Fibroblast of lung (primary cell): ENCODE measurements around the gene SAMD11. TPM values are rescaled to one million over a fixed set of nuclear protein-coding genes. Genes with fewer than 3 reads are reported as not detected.

Experiments
- DNase-seq, 2 donors: peaks; one replicate each; pipeline versions ENCODE4 v3.0.0 to v3.0.0-alpha.2; 2010; ENCODE audit warnings: low read depth in 2 of 2
- H2AFZ ChIP-seq: 2 replicates; pipeline ENCODE4 v1.5.1; 2012; ENCODE audit warnings: low read length, control low read depth, inconsistent platforms
- H3K27ac ChIP-seq: 2 replicates; pipeline ENCODE4 v1.5.1; 2011; ENCODE audit warnings: low read length, control low read depth; ENCODE audit not compliant: insufficient read depth
- H3K27me3 ChIP-seq: 2 replicates; pipeline ENCODE4 v1.5.1; 2011; ENCODE audit warnings: mild to moderate bottlenecking, low read length; ENCODE audit not compliant: control insufficient read depth, insufficient read depth
- H3K36me3 ChIP-seq: 2 replicates; pipeline ENCODE4 v1.5.1; 2011; ENCODE audit warnings: low read length; ENCODE audit not compliant: control insufficient read depth, insufficient read depth
- H3K4me1 ChIP-seq: 2 replicates; pipeline ENCODE4 v1.5.1; 2011; ENCODE audit warnings: low read length; ENCODE audit not compliant: control insufficient read depth, insufficient read depth; ENCODE audit errors: extremely low read depth
- H3K4me2 ChIP-seq: 2 replicates; pipeline ENCODE4 v1.5.1; 2011; ENCODE audit warnings: low read length, control low read depth; ENCODE audit not compliant: insufficient read depth; ENCODE audit errors: extremely low read depth
- H3K4me3 ChIP-seq, 4 experiments: fragments of 200-600 bp in 1 of 4; sonication (generic) in 1 of 4; replicated peaks in 1 of 4; 2 replicates each; pipeline ENCODE4 v1.5.1; 2011 to 2016; ENCODE audit warnings: low read length in 4 of 4, low read depth in 3 of 4, mild to moderate bottlenecking in 3 of 4, control low read depth in 2 of 4, inconsistent platforms in 1 of 4, mixed read lengths in 1 of 4; ENCODE audit not compliant: insufficient read depth in 1 of 4; ENCODE audit errors: control extremely low read depth in 1 of 4
- H3K79me2 ChIP-seq: 2 replicates; pipeline ENCODE4 v1.5.1; 2012; ENCODE audit warnings: mild to moderate bottlenecking, low read length, inconsistent platforms; ENCODE audit not compliant: control insufficient read depth, insufficient read depth
- H3K9ac ChIP-seq: 2 replicates; pipeline ENCODE4 v1.5.1; 2011; ENCODE audit warnings: mild to moderate bottlenecking, low read length, control low read depth; ENCODE audit not compliant: insufficient read depth
- H3K9me3 ChIP-seq: 2 replicates; pipeline ENCODE4 v1.5.1; 2012; ENCODE audit warnings: low read depth, low read length; ENCODE audit not compliant: control insufficient read depth, insufficient read depth
- H4K20me1 ChIP-seq: 2 replicates; pipeline ENCODE4 v1.5.1; 2011; ENCODE audit warnings: low read length; ENCODE audit not compliant: control insufficient read depth, insufficient read depth; ENCODE audit errors: extremely low read depth
- EZH2 ChIP-seq: IDR thresholded peaks from 2 replicates; pipeline ENCODE4 v1.5.1; 2012; ENCODE audit warnings: low read length, control low read depth, mild to moderate bottlenecking; ENCODE audit errors: missing control alignments
- polyA plus RNA-seq, 2 donors: library from polyadenylated mRNA; depleted of rRNA in 1 of 2; stranded (reverse) in 1 of 2; unstranded in 1 of 2; fragments of >200 nt; gene quantifications; 2 replicates each; pipeline ENCODE4 v1.2.1, GENCODE V29; 2011 to 2012; ENCODE audit warnings: missing spikeins in 1 of 2
- total RNA-seq: library from RNA; depleted of rRNA; stranded (reverse); fragments of >200 nt; gene quantifications from 2 replicates; pipeline ENCODE4 v1.2.1, GENCODE V29; 2014
- TF ChIP-seq, protein P1 (sequence below), 2 donors: IDR thresholded peaks in 1 of 2; conservative IDR thresholded peaks in 1 of 2; 1 replicate in 1 of 2; 2 replicates in 1 of 2; pipeline ENCODE4 v1.5.1; 2011 to 2012; ENCODE audit warnings: low read length in 2 of 2, control low read depth in 1 of 2, inconsistent platforms in 1 of 2, low read depth in 1 of 2, mild to moderate bottlenecking in 1 of 2

The SAMD11 gene
- total and polyA plus RNA-seq, 2 donors (not counting 1 experiment from before 2014, with no cell fraction given) = 0.40 to 3.8 TPM

DNA sequence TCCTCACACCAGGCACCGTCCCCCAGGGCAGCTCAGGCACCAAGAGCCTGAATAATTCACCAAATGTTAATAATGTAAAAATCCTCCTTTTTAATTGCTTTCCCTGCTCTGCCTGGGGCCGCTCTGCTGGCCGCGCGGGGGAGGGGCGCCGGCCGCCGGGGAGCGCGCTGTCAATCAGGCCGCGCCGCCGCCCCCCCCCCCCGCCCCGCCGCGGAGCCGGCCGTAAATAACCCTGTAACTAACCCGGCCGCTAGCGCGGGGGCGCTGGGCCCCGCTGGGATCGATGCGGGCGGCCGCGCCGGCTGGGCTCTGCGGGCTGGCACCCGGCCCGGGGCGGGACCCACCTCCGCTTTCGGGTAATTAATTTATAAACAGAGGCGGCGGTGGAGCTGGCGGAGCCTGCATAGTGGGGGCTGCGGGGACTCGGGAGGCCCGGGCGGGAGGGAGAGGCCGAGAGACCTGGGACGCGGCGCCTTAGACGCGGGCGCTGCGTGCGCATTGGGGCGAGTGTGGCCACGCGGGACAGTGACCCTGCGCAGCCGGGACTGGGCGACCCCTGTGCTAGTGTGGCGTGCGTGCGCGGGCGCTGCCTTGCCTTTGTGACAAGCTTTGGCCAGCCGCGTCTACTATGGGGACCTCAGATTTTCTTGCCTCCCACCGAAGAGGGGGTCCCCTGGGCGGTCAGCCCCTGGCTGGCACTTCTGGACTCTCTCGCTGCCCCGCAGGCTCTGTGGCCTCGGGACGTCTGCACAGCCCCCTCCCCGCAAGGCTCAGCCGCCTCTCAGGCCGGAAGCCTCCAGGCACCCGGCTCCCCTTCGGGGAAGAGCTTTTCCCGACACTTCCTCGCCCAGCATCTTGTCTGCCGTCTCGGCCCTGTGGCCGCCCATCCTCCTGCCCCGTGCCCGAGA, 16.6 kb downstream of the SAMD11 start:
- peak overlapping the region in 2 of 4 experiments; percentile 10 to 31 for H3K4me3 ChIP-seq

GRCh38 chr1:941015-941587, 17.4 kb downstream of the SAMD11 start:
- H3K9me3 ChIP-seq = no peaks in the 10 kb centered on the region
- H3K9ac ChIP-seq = peak overlapping the region; percentile 55
- TF ChIP-seq, protein P1, sequence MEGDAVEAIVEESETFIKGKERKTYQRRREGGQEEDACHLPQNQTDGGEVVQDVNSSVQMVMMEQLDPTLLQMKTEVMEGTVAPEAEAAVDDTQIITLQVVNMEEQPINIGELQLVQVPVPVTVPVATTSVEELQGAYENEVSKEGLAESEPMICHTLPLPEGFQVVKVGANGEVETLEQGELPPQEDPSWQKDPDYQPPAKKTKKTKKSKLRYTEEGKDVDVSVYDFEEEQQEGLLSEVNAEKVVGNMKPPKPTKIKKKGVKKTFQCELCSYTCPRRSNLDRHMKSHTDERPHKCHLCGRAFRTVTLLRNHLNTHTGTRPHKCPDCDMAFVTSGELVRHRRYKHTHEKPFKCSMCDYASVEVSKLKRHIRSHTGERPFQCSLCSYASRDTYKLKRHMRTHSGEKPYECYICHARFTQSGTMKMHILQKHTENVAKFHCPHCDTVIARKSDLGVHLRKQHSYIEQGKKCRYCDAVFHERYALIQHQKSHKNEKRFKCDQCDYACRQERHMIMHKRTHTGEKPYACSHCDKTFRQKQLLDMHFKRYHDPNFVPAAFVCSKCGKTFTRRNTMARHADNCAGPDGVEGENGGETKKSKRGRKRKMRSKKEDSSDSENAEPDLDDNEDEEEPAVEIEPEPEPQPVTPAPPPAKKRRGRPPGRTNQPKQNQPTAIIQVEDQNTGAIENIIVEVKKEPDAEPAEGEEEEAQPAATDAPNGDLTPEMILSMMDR (conservative IDR thresholded peaks at IDR 0.05 in 1 of 2, IDR thresholded peaks at IDR 0.05 in 1 of 2; ENCODE audit: low read depth in 1 of 2, low read length in 2 of 2) = no peak
- TF ChIP-seq EZH2 = no peak
- no peaks in the 10 kb centered on the region for H3K27me3 ChIP-seq
- H3K36me3 ChIP-seq = peaks cover 7% of the 10 kb centered on the region
- H2AFZ ChIP-seq = no peak overlapping the region
- H3K4me1 ChIP-seq = peaks cover 24% of the 10 kb centered on the region
- no peaks in the 10 kb centered on the region for H3K79me2 ChIP-seq
- peak overlapping the region; percentile 25 for H3K4me2 ChIP-seq
- DNase-seq = no peak
- H3K27ac ChIP-seq = peak overlapping the region; percentile 4
- H3K4me3 ChIP-seq = peak overlapping the region in 1 of 4 experiments; percentile 27
- H4K20me1 ChIP-seq = no peaks in the 10 kb centered on the region

More for the DNA sequence above, 16.6 kb downstream of the SAMD11 start:
- DNase-seq = peak; percentile 77 to 80
- H4K20me1 ChIP-seq = no peaks in the 10 kb centered on the region
- TF ChIP-seq, protein P1 (conservative IDR thresholded peaks at IDR 0.05 in 1 of 2, IDR thresholded peaks at IDR 0.05 in 1 of 2; ENCODE audit: low read depth in 1 of 2, low read length in 2 of 2) = no peak
- peak; percentile 6 for TF ChIP-seq EZH2
- peaks cover 4% of the 10 kb centered on the region for H3K36me3 ChIP-seq
- no peak overlapping the region for H2AFZ ChIP-seq
- no peaks in the 10 kb centered on the region for H3K9me3 ChIP-seq
- H3K79me2 ChIP-seq = no peaks in the 10 kb centered on the region
- peak overlapping the region; percentile 55 for H3K9ac ChIP-seq
- H3K4me1 ChIP-seq = peaks cover 24% of the 10 kb centered on the region
- H3K27me3 ChIP-seq = peaks cover 2% of the 10 kb centered on the region
- H3K4me2 ChIP-seq = peak overlapping the region; percentile 78
- H3K27ac ChIP-seq = peak overlapping the region; percentile 4
